SIG-M5 (cell line): Measurements from ENCODE around the gene ZBTB34.

Experiments
- DNase-seq: peaks from one replicate; lab custom pipeline; 2025; lab: John Stamatoyannopoulos, UW

The ZBTB34 gene

GRCh38 chr9:126844085-126844484 is 16.4 kb upstream of the ZBTB34 start:
- DNase-seq: no peak

GRCh38 chr9:126847051-126847450 is 13.4 kb upstream of the ZBTB34 start:
- DNase-seq: no peak

- DNase-seq: no peak
Observed at GRCh38 chr9:126849591-126850225, 10.7 kb upstream of the ZBTB34 start.

GRCh38 chr9:126851286-126851880 is 9.1 kb upstream of the ZBTB34 start:
- DNase-seq: no peak

- DNase-seq: no peak
Observed at GRCh38 chr9:126852086-126852688, 8.3 kb upstream of the ZBTB34 start.

- no peak for DNase-seq
Observed at GRCh38 chr9:126853667-126854066, 6.8 kb upstream of the ZBTB34 start.

GRCh38 chr9:126854734-126855133 is 5.7 kb upstream of the ZBTB34 start:
- DNase-seq: no peak

- no peak for DNase-seq
Observed at GRCh38 chr9:126856326-126856877, 4.0 kb upstream of the ZBTB34 start.

GRCh38 chr9:126857261-126857960 is 3.0 kb upstream of the ZBTB34 start:
- no peak for DNase-seq

- DNase-seq: no peak
Observed at GRCh38 chr9:126859111-126859510, 1.3 kb upstream of the ZBTB34 start.

- DNase-seq: no peak
Observed at GRCh38 chr9:126860757-126861466, 473 bp downstream of the ZBTB34 start.

- DNase-seq: no peak
Observed at GRCh38 chr9:126861707-126862103, 1.3 kb downstream of the ZBTB34 start.

- no peak for DNase-seq
Observed at GRCh38 chr9:126862104-126862761, 1.8 kb downstream of the ZBTB34 start.

GRCh38 chr9:126864771-126865170 is 4.3 kb downstream of the ZBTB34 start:
- DNase-seq: no peak

- no peak for DNase-seq
Observed at GRCh38 chr9:126869368-126869767, 8.9 kb downstream of the ZBTB34 start.

GRCh38 chr9:126872516-126872915 is 12.1 kb downstream of the ZBTB34 start:
- DNase-seq: no peak

GRCh38 chr9:126874546-126875314 is 14.3 kb downstream of the ZBTB34 start:
- no peak for DNase-seq

GRCh38 chr9:126875756-126876510 is 15.5 kb downstream of the ZBTB34 start:
- no peak for DNase-seq

GRCh38 chr9:126876531-126876930 is 16.1 kb downstream of the ZBTB34 start:
- DNase-seq: no peak

GRCh38 chr9:126877418-126877817 is 17.0 kb downstream of the ZBTB34 start:
- no peak for DNase-seq
